ENCODE measurements around the gene PRKN. TPM values are rescaled to one million over a fixed set of nuclear protein-coding genes. Genes with fewer than 3 reads are reported as not detected.
A peak's percentile ranks its signal among the peaks of the same experiment; 100 is the strongest.

The PRKN gene
- total and polyA plus RNA-seq, 10 donors = 0.23 to 14.1 (median 7.0) TPM

DNA sequence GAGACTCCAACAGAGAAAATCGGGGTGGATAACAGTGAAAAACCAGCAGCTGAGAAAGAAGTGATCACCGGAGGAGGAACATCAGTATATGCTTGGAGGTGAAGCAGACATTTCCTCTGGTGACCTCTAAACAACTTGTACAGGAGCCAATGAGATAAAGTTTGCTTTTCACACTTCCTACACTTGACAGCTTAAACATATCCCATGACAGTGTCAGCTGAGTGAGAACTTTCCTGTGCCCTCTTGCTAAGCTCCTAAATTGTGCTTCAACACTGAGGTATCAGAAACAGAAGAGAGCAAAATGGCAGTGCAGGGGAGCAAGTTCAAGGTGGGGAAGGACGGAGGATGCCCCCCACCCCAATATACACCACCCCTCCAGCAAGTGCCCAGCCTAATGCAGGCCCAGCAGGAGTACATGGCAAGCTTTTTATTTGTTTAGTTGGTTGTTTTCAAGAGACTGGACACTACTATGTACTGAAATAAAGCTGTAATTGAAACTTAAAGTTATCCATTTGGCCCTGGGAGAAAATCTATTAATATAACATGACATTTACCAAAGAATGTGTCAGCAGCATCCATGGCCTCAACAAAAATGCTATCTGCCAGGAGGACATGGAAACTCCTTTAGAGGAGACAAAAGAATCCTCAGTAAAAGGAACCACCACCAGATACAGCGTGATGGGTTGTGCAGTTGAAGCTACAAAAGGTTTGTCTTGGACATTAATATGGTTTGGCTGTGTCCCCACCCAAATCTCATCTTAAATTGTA, 540.2 kb downstream of the PRKN start:
- 62 to 74% (median 71%) methylated on average over 4 of the region's 4 CpGs for WGBS, 5 donors
- peaks cover 0 to 7% (median 0%) of the 10 kb centered on the region in 7 donors for H3K27me3 ChIP-seq (replicated peaks in 1 of 7)
- no peak overlapping the region for H3K27ac ChIP-seq
- intact Hi-C loops (cut with DNase I; ENCODE audit: low total_unique reads) = no loop called here
- H3K4me3 ChIP-seq = no peak overlapping the region
- H3K9me3 ChIP-seq = peaks cover 0 to 13% (median 2%) of the 10 kb centered on the region in 8 donors
- no peaks in the 10 kb centered on the region for H3K36me3 ChIP-seq
- DNase-seq = no peak
- H3K4me1 ChIP-seq = peaks cover 0 to 5% (median 3%) of the 10 kb centered on the region in 6 donors
- TF ChIP-seq POLR2A (IDR thresholded peaks at IDR 0.05) (no peak), CTCF (IDR thresholded peaks at IDR 0.05 in 8 of 11, conservative IDR thresholded peaks at IDR 0.05 in 3 of 11) (no peak), POLR2AphosphoS5 (IDR thresholded peaks at IDR 0.05) (no peak)

DNA sequence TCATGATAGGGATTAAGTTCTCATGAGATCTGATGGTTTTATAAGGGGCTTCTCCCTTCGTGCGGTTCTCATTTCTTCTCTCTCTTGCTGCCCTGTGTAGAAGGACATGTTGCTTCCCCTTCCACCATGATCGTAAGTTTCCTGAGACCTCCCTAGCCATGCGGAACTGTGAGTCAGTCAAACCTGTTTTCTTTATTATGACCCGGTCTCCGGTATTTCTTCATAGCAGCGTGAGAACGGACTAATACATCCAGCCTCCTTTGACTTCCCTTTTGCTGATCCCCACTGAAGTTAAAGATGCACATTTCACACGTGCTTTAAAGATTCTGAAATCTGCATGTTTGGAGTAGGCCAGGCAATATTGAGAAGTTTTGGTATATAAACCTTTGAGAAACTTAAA, 543.1 kb downstream of the PRKN start:
- no peak overlapping the region for H3K4me3 ChIP-seq
- H3K27ac ChIP-seq = peak overlapping the region in 1 of 8 donors; percentile 46
- no peak for TF ChIP-seq CTCF (IDR thresholded peaks at IDR 0.05 in 8 of 11, conservative IDR thresholded peaks at IDR 0.05 in 3 of 11)
- TF ChIP-seq POLR2AphosphoS5 (IDR thresholded peaks at IDR 0.05) = no peak
- TF ChIP-seq POLR2A (IDR thresholded peaks at IDR 0.05) = no peak
- peaks cover 0 to 20% (median 11%) of the 10 kb centered on the region in 6 donors for H3K4me1 ChIP-seq
- peaks cover 0 to 3% (median 0%) of the 10 kb centered on the region in 7 donors for H3K27me3 ChIP-seq (replicated peaks in 1 of 7)
- no peaks in the 10 kb centered on the region for H3K36me3 ChIP-seq
- H3K9me3 ChIP-seq = peaks cover 0 to 13% (median 2%) of the 10 kb centered on the region in 8 donors
- intact Hi-C loops (cut with DNase I; ENCODE audit: low total_unique reads) = no loop called here
- DNase-seq = no peak
- WGBS, 5 donors = 69 to 90% (median 78%) methylated on average over 9 of the region's 9 CpGs

GRCh38 chr6:162181741-162182401, 545.7 kb downstream of the PRKN start:
- H3K4me1 ChIP-seq = peaks cover 0 to 23% (median 11%) of the 10 kb centered on the region in 6 donors
- H3K27me3 ChIP-seq (replicated peaks in 1 of 7) = peaks cover 0 to 3% (median 0%) of the 10 kb centered on the region in 7 donors
- no peak for DNase-seq
- 50 to 71% (median 57%) methylated on average over 6 of the region's 6 CpGs for WGBS, 5 donors
- intact Hi-C loops (cut with DNase I; ENCODE audit: low total_unique reads) = no loop called here
- peaks cover 0 to 4% (median 0%) of the 10 kb centered on the region in 8 donors for H3K9me3 ChIP-seq
- TF ChIP-seq POLR2AphosphoS5 (IDR thresholded peaks at IDR 0.05) (no peak), POLR2A (IDR thresholded peaks at IDR 0.05) (no peak), CTCF (IDR thresholded peaks at IDR 0.05 in 8 of 11, conservative IDR thresholded peaks at IDR 0.05 in 3 of 11) (no peak)
- no peak overlapping the region for H3K4me3 ChIP-seq
- H3K27ac ChIP-seq = no peak overlapping the region
- no peaks in the 10 kb centered on the region for H3K36me3 ChIP-seq

DNA sequence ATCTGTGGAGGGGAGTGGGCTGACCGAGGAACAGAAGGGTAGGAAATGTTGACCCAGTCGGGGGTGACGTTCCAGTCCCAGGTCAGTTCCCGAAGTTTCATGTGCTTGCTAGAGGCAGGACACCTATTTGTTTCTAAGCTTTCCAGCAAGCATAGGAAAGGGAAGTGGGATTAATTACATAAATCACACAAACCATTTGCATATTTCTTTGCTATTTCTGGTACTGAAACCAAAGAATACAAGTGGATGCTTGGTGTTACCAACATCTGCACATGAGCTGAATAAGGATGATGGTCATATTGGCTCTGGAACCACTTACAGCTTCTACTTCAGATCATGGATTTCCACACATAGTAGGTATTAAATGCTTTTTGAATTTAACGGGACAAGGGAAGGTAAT, 546.5 kb downstream of the PRKN start:
- Histone ChIP-seq H3K27ac (no peak overlapping the region), H3K27me3 (replicated peaks in 1 of 7) (no peaks in the 10 kb centered on the region), H3K9me3 (no peaks in the 10 kb centered on the region), H3K36me3 (no peaks in the 10 kb centered on the region), H3K4me1 (peaks cover 0 to 23% (median 11%) of the 10 kb centered on the region in 6 donors), H3K4me3 (no peak overlapping the region)
- intact Hi-C loops (cut with DNase I; ENCODE audit: low total_unique reads) = no loop called here
- TF ChIP-seq POLR2AphosphoS5 (IDR thresholded peaks at IDR 0.05) (no peak), CTCF (IDR thresholded peaks at IDR 0.05 in 8 of 11, conservative IDR thresholded peaks at IDR 0.05 in 3 of 11) (no peak), POLR2A (IDR thresholded peaks at IDR 0.05) (no peak)
- no peak for DNase-seq
- 59 to 85% (median 76%) methylated on average over 5 of the region's 5 CpGs for WGBS, 5 donors
